ENCODE measurements around the gene MAS1.

- TF ChIP-seq CTCF (IDR thresholded peaks at IDR 0.05) (no peak), POLR2AphosphoS5 (IDR thresholded peaks at IDR 0.05) (no peak), POLR2A (IDR thresholded peaks at IDR 0.05) (no peak), EP300 (IDR thresholded peaks at IDR 0.05) (no peak)
These were observed 15.6 kb upstream of the MAS1 start for GRCh38 chr6:159875194-159875593.
